GM12878 (cell line): ENCODE measurements around the gene HSPA12A. TPM values are rescaled to one million over a fixed set of nuclear protein-coding genes. Genes with fewer than 3 reads are reported as not detected.

Source experiments
- ATAC-seq: fragments of 200-7000 bp; cut with Tn5 transposase; 3 replicates; pipeline ENCODE4 v1.9.1; 2020; ENCODE audit warnings: mild to moderate bottlenecking, moderate library complexity
- BruUV-seq: library from RNA; stranded (reverse); fragments of 400-500 nt; replicated peaks from 2 replicates; lab custom pipeline; 2021; lab: Mats Ljungman, UMichigan
- CTCF ChIA-PET: fragments of 300-600 bp; sonication (Branson Sonifier 250); formaldehyde crosslinking; extraction: SDS; loops from one replicate; lab custom pipeline; 2021; ENCODE audit warnings: inconsistent platforms; lab: Yijun Ruan, JAX
- POLR2A ChIA-PET: fragments of 350-600 bp; formaldehyde crosslinking; extraction: SDS; loops from one replicate; lab custom pipeline; 2021; ENCODE audit warnings: inconsistent platforms; lab: Charles Lee
- RAD21 ChIA-PET: fragments of 300-600 bp; sonication (Branson Sonifier 250); formaldehyde crosslinking; loops from one replicate; lab custom pipeline; 2023; ENCODE audit warnings: antibody characterized with exemption; ENCODE audit not compliant: unreplicated experiment; lab: Charles Lee
- SMC1A ChIA-PET: fragments of 300-600 bp; sonication (Branson Sonifier 250); formaldehyde crosslinking; loops from one replicate; lab custom pipeline; 2023; ENCODE audit not compliant: unreplicated experiment, uncharacterized antibody; lab: Charles Lee
- DNase-seq: peaks from one replicate; pipeline ENCODE4 v3.0.0-alpha.2; 2011; ENCODE audit warnings: low read depth, low spot score
- FAIRE-seq: peaks from 3 replicates; lab custom pipeline; 2011; peaks lifted over from hg19 to GRCh38; lab: Jason Lieb, UNC
- H2AFZ ChIP-seq: 2 replicates; pipeline ENCODE4 v1.6.0; 2011; ENCODE audit warnings: low read depth, low read length, control low read depth; ENCODE audit not compliant: control insufficient read depth
- H3K27ac ChIP-seq: 2 replicates; pipeline ENCODE4 v1.5.1; 2011; ENCODE audit warnings: control low read depth; ENCODE audit not compliant: control insufficient read depth, insufficient read depth
- H3K27me3 ChIP-seq, 2 experiments: replicated peaks in 1 of 2; 2 replicates each; pipeline versions ENCODE4 v1.6.0 to v1.6.1; 2011; ENCODE audit warnings: low read length in 1 of 2; ENCODE audit not compliant: control insufficient read depth in 2 of 2, insufficient read depth in 2 of 2
- H3K36me3 ChIP-seq, 2 experiments: 2 replicates each; pipeline ENCODE4 v1.5.1; 2011; ENCODE audit warnings: low read length in 1 of 2; ENCODE audit not compliant: control insufficient read depth in 2 of 2, insufficient read depth in 2 of 2
- H3K4me1 ChIP-seq: 2 replicates; pipeline ENCODE4 v1.6.1; 2011; ENCODE audit warnings: mild to moderate bottlenecking, low read length, moderate library complexity, mixed read lengths; ENCODE audit not compliant: control insufficient read depth, insufficient read depth
- H3K4me2 ChIP-seq: 2 replicates; pipeline ENCODE4 v1.6.0; 2011; ENCODE audit warnings: control low read depth; ENCODE audit not compliant: control insufficient read depth, insufficient read depth
- H3K4me3 ChIP-seq: fragments of 200-600 bp; sonication (generic); 2 replicates; pipeline ENCODE4 v1.5.1; 2016
- H3K79me2 ChIP-seq: 2 replicates; pipeline ENCODE4 v1.6.0; 2011; ENCODE audit warnings: low read length; ENCODE audit not compliant: control insufficient read depth, insufficient read depth
- H3K9ac ChIP-seq: 2 replicates; pipeline ENCODE4 v1.8.0; 2011; ENCODE audit warnings: low read length, control low read depth, mixed read lengths; ENCODE audit not compliant: control insufficient read depth, insufficient read depth
- H3K9me3 ChIP-seq: replicated peaks from 3 replicates; pipeline ENCODE4 v1.5.1; 2011; ENCODE audit warnings: mild to moderate bottlenecking, low read length; ENCODE audit not compliant: control insufficient read depth, insufficient read depth
- H4K20me1 ChIP-seq: 2 replicates; pipeline ENCODE4 v1.6.0; 2011; ENCODE audit not compliant: control insufficient read depth, insufficient read depth
- ASH2L ChIP-seq: fragments of 300-600, 200-600 bp; sonication (generic); IDR thresholded peaks from 2 replicates; pipeline ENCODE4 v1.6.1; 2017; ENCODE audit warnings: low read depth, mild to moderate bottlenecking, borderline replicate concordance
- ELK1 ChIP-seq: IDR thresholded peaks from 2 replicates; pipeline ENCODE4 v1.6.1; 2012; ENCODE audit warnings: low read depth, low read length, improper control_type of control experiment
- ESRRA ChIP-seq: IDR thresholded peaks from 2 replicates; pipeline ENCODE4 v1.6.1; 2012; ENCODE audit warnings: mild to moderate bottlenecking, low read length, improper control_type of control experiment
- HDAC2 ChIP-seq: fragments of 200-600 bp; sonication (generic); IDR thresholded peaks from 2 replicates; pipeline ENCODE4 v1.6.1; 2017
- MEF2A ChIP-seq: IDR thresholded peaks from 2 replicates; pipeline ENCODE4 v1.6.1; 2011; ENCODE audit warnings: low read depth, mild to moderate bottlenecking, low read length, moderate library complexity; ENCODE audit not compliant: insufficient read depth
- NFIC ChIP-seq: IDR thresholded peaks from 2 replicates; pipeline ENCODE4 v1.6.1; 2012; ENCODE audit warnings: low read depth, mild to moderate bottlenecking, inconsistent platforms, low read length, moderate library complexity
- PRDM15 ChIP-seq: fragments of 450-650 bp; formaldehyde crosslinking; IDR thresholded peaks from 2 replicates; pipeline ENCODE4 v1.4.0; 2020; ENCODE audit warnings: mild to moderate bottlenecking, moderate library complexity
- RCOR1 ChIP-seq: conservative IDR thresholded peaks from 2 replicates; pipeline ENCODE4 v1.6.1; 2012; ENCODE audit warnings: low read depth, low read length, improper control_type of control experiment
- SMAD1 ChIP-seq: fragments of 450-650 bp; IDR thresholded peaks from 2 replicates; pipeline ENCODE4 v1.6.1; 2018; ENCODE audit warnings: mild to moderate bottlenecking, low read depth; ENCODE audit not compliant: partially characterized antibody
- SMC3 ChIP-seq: IDR thresholded peaks from 2 replicates; pipeline ENCODE4 v1.6.1; 2011; ENCODE audit warnings: low read length, improper control_type of control experiment, borderline replicate concordance
- STAT1 ChIP-seq: fragments of 450-650 bp; conservative IDR thresholded peaks from 2 replicates; pipeline ENCODE4 v1.6.1; 2014; ENCODE audit warnings: antibody characterized with exemption, mild to moderate bottlenecking
- WRNIP1 ChIP-seq: IDR thresholded peaks from 2 replicates; pipeline ENCODE4 v1.6.1; 2011; ENCODE audit warnings: low read depth, low read length, improper control_type of control experiment, borderline replicate concordance
- ZNF622 ChIP-seq: fragments of 450-650 bp; IDR thresholded peaks from 2 replicates; pipeline ENCODE4 v1.6.1; 2017; ENCODE audit warnings: mild to moderate bottlenecking, inconsistent platforms
- ZSCAN29 ChIP-seq: fragments of 450-650 bp; IDR thresholded peaks from 2 replicates; pipeline ENCODE4 v1.6.1; 2017; ENCODE audit warnings: mild to moderate bottlenecking, moderate library complexity
- WGBS: methylation state at CpG from one replicate; pipeline ENCODE4 v1.1.6; 2016; ENCODE audit warnings: low lambda C conversion rate; ENCODE audit not compliant: insufficient replicate concordance, insufficient coverage; ENCODE audit errors: missing lambda C conversion rate; 5-methylcytosine and 5-hydroxymethylcytosine counted together
- in situ Hi-C: fragments of 300-500 bp; cut with MboI; formaldehyde crosslinking; loops from 9 replicates; pipeline ENCODE4 v1.14.3; 2018; ENCODE audit warnings: mixed read lengths
- intact Hi-C: fragments of 100-400 bp; cut with micrococcal nuclease; formaldehyde crosslinking; loops from one replicate; pipeline ENCODE4 v1.14.2; 2022; ENCODE audit not compliant: unreplicated experiment
- polyA plus RNA-seq, 11 experiments: library from polyadenylated mRNA; depleted of rRNA in 4 of 11; unstranded in 6 of 11; stranded (reverse) in 5 of 11; fragments of >200 nt; fragmentation: Nextera tagmentation in 4 of 11; fragmentation: Illumina TruSeq in 1 of 11; extraction: Ambion mirVana in 4 of 11; extraction: Trizol in 1 of 11; gene quantifications; 1 replicate in 1 of 11; 2 replicates in 10 of 11; pipeline versions ENCODE4 v1.2.1 to v1.2.3, GENCODE V29; 2011 to 2016; ENCODE audit warnings: inconsistent platforms in 2 of 11, missing spikeins in 2 of 11, low read depth in 1 of 11
- total RNA-seq, 4 experiments: library from RNA; depleted of rRNA in 3 of 4; stranded (reverse); fragments of >200 nt in 3 of 4; fragmentation: Illumina TruSeq in 1 of 4; extraction: Trizol in 1 of 4; gene quantifications; 2 replicates each; pipeline versions ENCODE4 v1.2.1 to v1.2.3, GENCODE V29; 2013 to 2021

Gene HSPA12A
- total and polyA plus RNA-seq, 10 of the 15 experiments (the other 5 are each of a cell fraction or from before 2014, with no cell fraction given), result 0.90 to 20.2 (median 2.8) TPM

GRCh38 chr10:116769791-116770190 lies 27.4 kb upstream of the HSPA12A start:
- ChIA-PET RAD21 (no interaction called here), CTCF (no interaction called here), SMC1A (no interaction called here), POLR2A (no interaction called here)
- no peaks in the 10 kb centered on the region for H3K79me2 ChIP-seq
- no peak overlapping the region for H3K27ac ChIP-seq
- in situ Hi-C loops, result no loop called here
- ATAC-seq (no peak), FAIRE-seq (no peak), DNase-seq (no peak)
- no peak overlapping the region for H3K4me3 ChIP-seq
- TF ChIP-seq ELK1 (no peak), STAT1 (no peak), MEF2A (no peak)
- no peak overlapping the region for H3K9ac ChIP-seq
- no peaks in the 10 kb centered on the region; the same call in 1 of the 2 replicates for H4K20me1 ChIP-seq
- no peaks in the 10 kb centered on the region for H3K36me3 ChIP-seq
- H3K27me3 ChIP-seq, result no peaks in the 10 kb centered on the region; a peak in 1 of 4 replicates
- WGBS, result 66% methylated on average over 8 of the region's 8 CpGs
- no peaks in the 10 kb centered on the region for H3K4me1 ChIP-seq
- H2AFZ ChIP-seq, result no peak overlapping the region
- no TSS peak for BruUV-seq
- no peak overlapping the region for H3K4me2 ChIP-seq
- intact Hi-C loops, result no loop called here
- no peaks in the 10 kb centered on the region for H3K9me3 ChIP-seq

- WGBS, result 20% methylated on average over 7 of the region's 7 CpGs
- ChIA-PET RAD21 (interaction anchor here (0.5 kb wide), 1 partner anchor 306 kb away, joined by 3 read pairs; no protein-coding TSS in a partner anchor), CTCF (interaction anchor here (0.6 kb wide), 1 partner anchor 58 kb away, joined by 3 read pairs; no protein-coding TSS in a partner anchor), POLR2A (no interaction called here), SMC1A (no interaction called here)
- no peak overlapping the region for H3K27ac ChIP-seq
- H4K20me1 ChIP-seq, result no peaks in the 10 kb centered on the region; the same call in 1 of the 2 replicates
- no peaks in the 10 kb centered on the region for H3K9me3 ChIP-seq
- BruUV-seq, result no TSS peak
- H2AFZ ChIP-seq, result no peak overlapping the region
- intact Hi-C loops (no loop called here), in situ Hi-C loops (no loop called here)
- H3K4me1 ChIP-seq, result no peaks in the 10 kb centered on the region
- H3K9ac ChIP-seq, result no peak overlapping the region
- ATAC-seq (no peak), FAIRE-seq (no peak), DNase-seq (no peak)
- H3K27me3 ChIP-seq, result no peaks in the 10 kb centered on the region; a peak in 1 of 4 replicates
- no peaks in the 10 kb centered on the region for H3K36me3 ChIP-seq
- H3K79me2 ChIP-seq, result no peaks in the 10 kb centered on the region
- H3K4me3 ChIP-seq, result no peak overlapping the region
- no peak overlapping the region for H3K4me2 ChIP-seq
- no peak for TF ChIP-seq WRNIP1
- no peak for TF ChIP-seq ASH2L
- no peak for TF ChIP-seq HDAC2
- TF ChIP-seq NFIC, result no peak
- no peak for TF ChIP-seq SMAD1
- no peak for TF ChIP-seq SMC3
- TF ChIP-seq ZSCAN29, result no peak
- no peak for TF ChIP-seq ZNF622
- TF ChIP-seq ESRRA, result no peak
- no peak for TF ChIP-seq RCOR1
- no peak for TF ChIP-seq PRDM15 (CRISPR knock-in tag)
Observed at GRCh38 chr10:116769368-116769767, 27.0 kb upstream of the HSPA12A start.
